Testis (tissue), 2 donors: ENCODE results near the gene PLCL1.

ENCODE experiments used
- POLR2A ChIP-seq: fragments of 450-650 bp; IDR thresholded peaks from one replicate; pipeline ENCODE4 v1.6.1; 2017; ENCODE audit warnings: antibody characterized with exemption, mild to moderate bottlenecking, moderate library complexity
- TF ChIP-seq, protein P1 (sequence below), 3 experiments: fragments of 450-650 bp in 2 of 3; fragments of 200-600 bp in 1 of 3; sonication (generic) in 1 of 3; IDR thresholded peaks; one replicate each; pipeline ENCODE4 v1.5.1; 2016 to 2019; ENCODE audit warnings: antibody characterized with exemption in 3 of 3, mild to moderate bottlenecking in 2 of 3, moderate library complexity in 1 of 3

DNA sequence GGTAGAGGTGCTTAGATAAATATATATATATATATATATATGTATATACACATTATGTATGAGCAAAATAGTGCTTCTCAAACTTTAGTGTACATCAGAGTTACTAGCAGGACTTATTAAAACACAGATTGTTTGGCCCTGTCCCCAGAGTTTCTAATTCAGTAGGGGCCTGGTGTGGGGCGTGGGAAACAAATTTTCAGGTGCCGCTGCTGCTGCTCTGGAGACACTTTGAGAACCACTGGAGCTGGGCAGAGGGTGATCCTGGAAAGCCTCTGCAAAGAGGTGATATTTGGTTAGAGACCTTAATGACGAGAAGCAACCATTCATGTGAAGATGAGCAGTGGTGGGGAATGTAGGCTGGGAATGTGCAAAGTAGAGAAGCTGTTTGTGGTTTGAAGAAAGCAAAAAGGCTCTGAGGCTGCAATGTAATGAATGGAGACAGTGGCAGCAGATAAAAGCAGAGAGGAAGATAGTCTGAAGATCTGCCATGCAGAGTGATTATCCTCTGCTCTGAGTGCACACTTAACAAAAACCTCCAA is 142.9 kb downstream of the PLCL1 start:
- TF ChIP-seq POLR2A = no peak
- TF ChIP-seq, protein P1, sequence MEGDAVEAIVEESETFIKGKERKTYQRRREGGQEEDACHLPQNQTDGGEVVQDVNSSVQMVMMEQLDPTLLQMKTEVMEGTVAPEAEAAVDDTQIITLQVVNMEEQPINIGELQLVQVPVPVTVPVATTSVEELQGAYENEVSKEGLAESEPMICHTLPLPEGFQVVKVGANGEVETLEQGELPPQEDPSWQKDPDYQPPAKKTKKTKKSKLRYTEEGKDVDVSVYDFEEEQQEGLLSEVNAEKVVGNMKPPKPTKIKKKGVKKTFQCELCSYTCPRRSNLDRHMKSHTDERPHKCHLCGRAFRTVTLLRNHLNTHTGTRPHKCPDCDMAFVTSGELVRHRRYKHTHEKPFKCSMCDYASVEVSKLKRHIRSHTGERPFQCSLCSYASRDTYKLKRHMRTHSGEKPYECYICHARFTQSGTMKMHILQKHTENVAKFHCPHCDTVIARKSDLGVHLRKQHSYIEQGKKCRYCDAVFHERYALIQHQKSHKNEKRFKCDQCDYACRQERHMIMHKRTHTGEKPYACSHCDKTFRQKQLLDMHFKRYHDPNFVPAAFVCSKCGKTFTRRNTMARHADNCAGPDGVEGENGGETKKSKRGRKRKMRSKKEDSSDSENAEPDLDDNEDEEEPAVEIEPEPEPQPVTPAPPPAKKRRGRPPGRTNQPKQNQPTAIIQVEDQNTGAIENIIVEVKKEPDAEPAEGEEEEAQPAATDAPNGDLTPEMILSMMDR (IDR thresholded peaks at IDR 0.05) = no peak
